ENCODE measurements around the gene GOLPH3. TPM values are rescaled to one million over a fixed set of nuclear protein-coding genes. Genes with fewer than 3 reads are reported as not detected.
"Not testable (repeated sequence)": the region's sequence is repeated elsewhere in the genome, so short reads cannot be mapped to it uniquely, and the experiment has no call there.

Gene GOLPH3
- total RNA-seq, 1 experiment from 2014 or later, result 88.3 TPM

GRCh38 chr5:32102254-32102986 lies 71.7 kb downstream of the GOLPH3 start:
- DNase-seq (ENCODE audit: extremely low read depth, low read depth), result no peak

- no peak for DNase-seq (ENCODE audit: extremely low read depth, low read depth)
Measured at GRCh38 chr5:32100691-32101302, 73.3 kb downstream of the GOLPH3 start.

- DNase-seq (ENCODE audit: extremely low read depth, low read depth), result no peak
Measured at GRCh38 chr5:32100230-32100629, 73.9 kb downstream of the GOLPH3 start.

GRCh38 chr5:32099486-32100035 lies 74.6 kb downstream of the GOLPH3 start:
- no peak for DNase-seq (ENCODE audit: extremely low read depth, low read depth)

GRCh38 chr5:32098890-32099310 lies 75.2 kb downstream of the GOLPH3 start:
- DNase-seq (ENCODE audit: extremely low read depth, low read depth), result no peak

- DNase-seq (ENCODE audit: extremely low read depth, low read depth), result no peak
Measured at GRCh38 chr5:32098291-32098690, 75.8 kb downstream of the GOLPH3 start.

GRCh38 chr5:32096891-32097595 lies 77.1 kb downstream of the GOLPH3 start:
- no peak for DNase-seq (ENCODE audit: extremely low read depth, low read depth)

GRCh38 chr5:32095261-32095671 lies 78.9 kb downstream of the GOLPH3 start:
- no peak for DNase-seq (ENCODE audit: extremely low read depth, low read depth)

- no peak for DNase-seq (ENCODE audit: extremely low read depth, low read depth)
Measured at GRCh38 chr5:32094691-32095090, 79.4 kb downstream of the GOLPH3 start.

GRCh38 chr5:32092938-32093812 lies 80.9 kb downstream of the GOLPH3 start:
- peak; percentile 77 for DNase-seq (ENCODE audit: extremely low read depth, low read depth)

- DNase-seq (ENCODE audit: extremely low read depth, low read depth), result no peak
Measured at GRCh38 chr5:32090755-32091128, 83.4 kb downstream of the GOLPH3 start.

- no peak for DNase-seq (ENCODE audit: extremely low read depth, low read depth)
Measured at GRCh38 chr5:32090026-32090754, 83.9 kb downstream of the GOLPH3 start.

- no peak for DNase-seq (ENCODE audit: extremely low read depth, low read depth)
Measured at GRCh38 chr5:32089146-32090000, 84.7 kb downstream of the GOLPH3 start.

GRCh38 chr5:32088214-32088613 lies 85.9 kb downstream of the GOLPH3 start:
- DNase-seq (ENCODE audit: extremely low read depth, low read depth), result no peak

GRCh38 chr5:32087086-32088082 lies 86.7 kb downstream of the GOLPH3 start:
- DNase-seq (ENCODE audit: extremely low read depth, low read depth), result no peak

GRCh38 chr5:32083981-32084430 lies 90.1 kb downstream of the GOLPH3 start:
- no peak for DNase-seq (ENCODE audit: extremely low read depth, low read depth)

- no peak for DNase-seq (ENCODE audit: extremely low read depth, low read depth)
Measured at GRCh38 chr5:32082701-32083100, 91.4 kb downstream of the GOLPH3 start.

GRCh38 chr5:32080565-32080964 lies 93.6 kb downstream of the GOLPH3 start:
- DNase-seq (ENCODE audit: extremely low read depth, low read depth), result not testable (repeated sequence)

All from NCI-H460 (cell line).